ENCODE data around the gene DLEC1. TPM values are rescaled to one million over a fixed set of nuclear protein-coding genes. Genes with fewer than 3 reads are reported as not detected.
"Not testable (repeated sequence)": the region's sequence is repeated elsewhere in the genome, so short reads cannot be mapped to it uniquely, and the experiment has no call there.

The DLEC1 gene
- polyA plus RNA-seq, 4 donors = 0.54 to 1.4 (median 0.85) TPM

DNA sequence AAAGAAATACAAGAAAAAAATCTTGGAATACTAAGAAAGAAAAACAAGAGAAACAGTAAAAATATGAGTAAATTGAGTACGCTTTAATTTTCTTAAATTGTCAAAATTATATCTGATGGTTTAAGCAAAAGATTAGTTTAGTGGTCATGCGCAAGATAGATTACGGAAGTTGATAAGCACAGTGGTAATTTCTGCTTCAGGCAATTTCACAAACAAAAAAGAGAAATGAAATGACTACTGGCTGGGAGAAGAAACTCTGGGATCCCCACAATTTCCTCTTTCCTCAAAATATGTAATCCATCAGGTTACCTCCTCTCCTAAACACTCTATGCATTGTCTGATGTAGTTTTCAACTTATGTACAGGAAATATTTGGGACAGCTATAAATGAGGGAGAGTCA lies 108.4 kb downstream of the DLEC1 start:
- DNase-seq (ENCODE audit: low read depth in 4 of 4, low spot score in 3 of 4) = no peak

DNA sequence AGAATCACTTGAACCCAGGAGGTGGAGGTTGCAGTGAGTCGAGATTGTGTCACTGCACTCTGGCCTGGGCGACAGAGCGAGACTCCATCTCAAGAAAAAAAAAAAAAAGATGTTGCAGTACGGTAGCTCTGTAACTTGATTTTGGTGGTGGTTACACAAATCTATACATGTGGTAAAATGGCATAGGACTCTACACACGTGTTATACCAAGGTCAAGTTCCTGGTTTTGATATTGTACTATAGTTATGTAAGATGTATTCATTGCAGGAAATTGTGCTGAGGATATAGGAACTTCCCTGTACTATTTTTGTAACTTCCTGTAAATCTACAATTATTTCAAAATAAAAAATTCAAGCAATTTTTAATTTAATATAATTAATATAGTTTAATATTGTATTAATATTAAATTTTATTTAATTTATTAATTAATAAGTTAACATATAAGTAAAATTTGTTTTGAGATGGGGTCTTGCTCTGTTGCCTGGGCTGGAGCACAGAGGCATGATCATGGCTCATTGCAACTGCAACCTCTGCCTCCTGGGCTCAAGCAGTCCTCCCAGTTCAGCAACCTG lies 109.4 kb downstream of the DLEC1 start:
- no peak for DNase-seq (ENCODE audit: low read depth in 4 of 4, low spot score in 3 of 4)

DNA sequence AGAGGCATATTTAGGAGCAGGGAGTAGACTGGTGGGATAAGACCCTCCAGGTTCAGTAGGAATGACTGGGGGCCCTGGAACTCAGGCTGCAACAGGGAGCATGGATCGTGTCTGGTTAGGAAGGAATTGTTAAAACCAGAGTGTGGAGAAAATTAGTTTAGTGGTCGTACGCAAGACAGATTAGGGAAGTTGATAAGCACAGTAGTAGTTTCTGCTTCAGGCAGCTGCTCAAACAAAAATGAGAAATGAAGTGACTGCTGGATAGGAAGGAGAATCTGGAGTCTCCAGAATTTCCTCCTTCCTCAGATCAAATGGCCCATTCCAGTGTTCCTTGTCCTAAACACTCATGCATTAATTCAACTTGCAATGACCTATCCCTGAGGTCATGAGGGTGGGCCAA lies 110.7 kb downstream of the DLEC1 start:
- DNase-seq (ENCODE audit: low read depth in 4 of 4, low spot score in 3 of 4) = no peak

DNA sequence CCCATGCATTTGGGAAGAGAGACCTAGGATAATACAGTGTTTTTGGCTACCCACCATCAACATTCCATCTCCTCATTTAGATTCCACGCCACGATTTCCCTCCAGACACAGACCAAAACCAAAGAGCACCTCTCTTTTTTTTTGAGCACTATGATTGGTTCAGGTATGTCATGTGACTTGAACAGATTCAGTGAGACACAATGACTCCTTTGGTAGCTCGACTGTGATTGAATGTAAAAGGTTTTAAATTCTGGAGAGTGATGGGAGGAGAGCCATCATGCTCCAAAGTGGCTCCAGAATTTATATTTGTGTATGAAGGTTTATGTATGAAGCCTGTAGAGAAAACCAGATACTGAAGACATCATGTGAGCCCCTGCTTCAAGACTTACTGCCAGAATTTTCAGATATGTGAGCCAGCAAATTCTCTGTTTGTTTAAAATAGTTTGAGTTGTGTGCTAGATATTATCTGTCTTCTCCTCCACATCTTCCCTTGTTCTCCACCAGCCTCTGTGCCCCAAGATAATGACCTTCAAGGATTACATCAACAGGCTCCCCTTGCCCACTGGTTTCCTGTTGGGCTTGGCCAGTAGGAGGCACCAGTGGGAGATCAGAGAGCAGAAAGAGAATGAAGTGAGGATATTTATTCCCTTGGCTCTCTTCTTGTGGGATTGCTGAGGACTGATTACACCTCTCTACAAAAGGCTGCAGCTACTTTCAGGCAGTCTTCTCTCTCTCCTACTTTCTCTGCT lies 111.9 kb downstream of the DLEC1 start:
- DNase-seq (ENCODE audit: low read depth in 4 of 4, low spot score in 3 of 4) = no peak

DNA sequence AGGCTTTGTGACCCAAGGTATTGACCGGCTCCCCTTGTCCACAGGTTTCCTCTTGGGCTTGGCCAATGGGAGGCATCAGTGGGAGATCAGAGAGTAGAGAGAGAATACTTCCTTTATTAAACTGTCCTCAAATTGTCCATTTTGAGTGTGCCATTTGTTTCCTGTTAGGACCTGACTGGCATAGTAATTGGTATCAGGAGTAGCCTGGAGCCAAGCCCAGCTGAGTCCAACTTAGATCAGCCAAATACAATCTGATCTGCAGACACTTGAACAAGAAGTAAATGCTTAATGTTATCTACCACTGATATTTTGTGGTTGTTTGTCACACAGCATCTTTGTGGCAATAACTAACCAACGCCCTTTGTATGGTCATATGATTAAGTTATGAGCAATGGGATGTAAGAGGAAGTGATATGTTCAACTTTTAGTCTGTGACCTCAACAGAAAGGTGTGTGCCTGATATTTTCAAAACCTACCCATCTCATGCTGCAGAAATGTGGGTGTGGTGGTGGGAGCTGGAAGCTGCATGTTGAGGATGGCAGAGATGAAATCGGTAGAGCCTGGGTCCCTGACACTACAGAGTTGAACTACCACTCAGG lies 112.8 kb downstream of the DLEC1 start:
- no peak for DNase-seq (ENCODE audit: low read depth in 4 of 4, low spot score in 3 of 4)

GRCh38 chr3:38152609-38153008 lies 113.6 kb downstream of the DLEC1 start:
- no peak for DNase-seq (ENCODE audit: low read depth in 4 of 4, low spot score in 3 of 4)

GRCh38 chr3:38153221-38153620 lies 114.2 kb downstream of the DLEC1 start:
- DNase-seq (ENCODE audit: low read depth in 4 of 4, low spot score in 3 of 4) = no peak

- DNase-seq (ENCODE audit: low read depth in 4 of 4, low spot score in 3 of 4) = no peak
Observed at GRCh38 chr3:38154033-38154494, 115.1 kb downstream of the DLEC1 start.

GRCh38 chr3:38154625-38155255 lies 115.7 kb downstream of the DLEC1 start:
- no peak for DNase-seq (ENCODE audit: low read depth in 4 of 4, low spot score in 3 of 4)

- no peak for DNase-seq (ENCODE audit: low read depth in 4 of 4, low spot score in 3 of 4)
Observed at GRCh38 chr3:38155825-38156224, 116.8 kb downstream of the DLEC1 start.

- DNase-seq (ENCODE audit: low read depth in 4 of 4, low spot score in 3 of 4) = no peak
Observed at GRCh38 chr3:38157117-38157516, 118.1 kb downstream of the DLEC1 start.

DNA sequence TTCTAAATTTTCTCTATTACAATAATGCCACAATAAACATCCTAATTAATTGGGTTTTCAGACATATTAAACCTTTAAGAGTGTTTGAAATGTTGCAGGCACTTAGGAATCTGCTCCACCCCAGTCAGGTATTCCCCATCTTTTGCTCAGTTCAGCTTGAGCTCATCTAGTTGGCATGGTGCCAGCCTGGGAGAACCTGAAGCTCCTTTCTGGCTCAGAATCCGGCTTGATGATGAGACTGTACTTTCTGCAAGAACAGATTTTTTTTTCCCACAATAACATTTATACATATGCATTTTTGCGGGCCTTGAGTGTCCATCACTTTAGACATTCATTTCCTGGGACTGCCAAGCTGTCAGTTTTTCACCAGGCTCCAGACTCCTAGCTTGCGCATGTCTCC lies 118.6 kb downstream of the DLEC1 start:
- DNase-seq (ENCODE audit: low read depth in 4 of 4, low spot score in 3 of 4) = no peak

DNA sequence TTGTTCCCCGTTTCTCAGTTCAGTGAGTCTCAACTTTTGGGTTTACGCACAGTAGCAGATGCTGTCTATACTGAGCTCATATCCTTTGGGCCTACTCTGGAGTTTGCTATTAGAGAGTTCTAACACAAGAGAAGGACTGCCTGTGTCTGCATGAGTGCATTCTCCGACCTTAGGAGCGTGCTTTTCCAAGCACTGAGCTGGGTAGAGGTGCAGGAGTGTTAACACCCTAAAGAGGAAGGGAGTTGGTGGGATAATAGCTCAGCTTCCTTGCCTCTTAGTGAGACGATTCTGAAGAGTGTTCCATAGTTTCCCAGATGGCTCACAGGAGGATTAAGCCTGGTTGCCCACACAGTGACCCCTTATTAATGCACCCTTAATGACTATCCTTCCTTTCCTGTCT lies 119.5 kb downstream of the DLEC1 start:
- DNase-seq (ENCODE audit: low read depth in 4 of 4, low spot score in 3 of 4) = no peak

- not testable (repeated sequence) for DNase-seq (ENCODE audit: low read depth in 4 of 4, low spot score in 3 of 4)
Observed at GRCh38 chr3:38160704-38161103, 121.7 kb downstream of the DLEC1 start.

DNA sequence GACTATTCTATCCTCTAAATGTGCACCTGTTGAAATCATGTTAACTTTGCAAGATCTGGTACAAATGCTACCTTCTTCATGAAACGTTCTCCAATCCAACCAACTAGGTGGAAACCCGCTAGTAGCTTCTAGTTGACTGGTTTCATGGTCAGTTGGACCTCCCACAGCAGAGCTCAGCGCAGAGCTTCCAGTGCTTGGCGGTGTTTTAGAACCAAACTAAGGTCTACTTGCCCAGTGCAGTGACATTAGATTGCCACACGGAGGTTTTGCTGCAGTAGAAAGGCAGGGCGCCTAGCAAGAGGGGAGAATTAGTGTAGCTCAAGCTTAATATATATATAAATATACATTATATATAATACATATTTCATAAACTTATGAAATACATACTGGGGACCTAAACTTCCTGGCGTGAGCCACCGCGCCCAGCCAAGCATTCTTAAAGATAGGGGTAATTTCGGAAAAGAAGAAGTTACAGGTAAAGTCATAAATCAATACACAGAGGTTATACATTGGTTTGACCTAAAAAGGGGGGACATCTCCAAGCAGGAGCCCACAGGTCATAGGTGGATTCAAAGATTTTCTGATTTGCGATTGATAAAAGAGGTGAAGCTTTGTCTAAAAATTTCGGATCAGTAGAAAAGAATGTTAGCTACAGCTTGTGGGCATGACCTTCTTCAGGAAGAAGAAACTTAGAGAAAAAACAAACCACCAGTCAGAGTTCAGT lies 124.3 kb downstream of the DLEC1 start:
- no peak for DNase-seq (ENCODE audit: low read depth in 4 of 4, low spot score in 3 of 4)

DNA sequence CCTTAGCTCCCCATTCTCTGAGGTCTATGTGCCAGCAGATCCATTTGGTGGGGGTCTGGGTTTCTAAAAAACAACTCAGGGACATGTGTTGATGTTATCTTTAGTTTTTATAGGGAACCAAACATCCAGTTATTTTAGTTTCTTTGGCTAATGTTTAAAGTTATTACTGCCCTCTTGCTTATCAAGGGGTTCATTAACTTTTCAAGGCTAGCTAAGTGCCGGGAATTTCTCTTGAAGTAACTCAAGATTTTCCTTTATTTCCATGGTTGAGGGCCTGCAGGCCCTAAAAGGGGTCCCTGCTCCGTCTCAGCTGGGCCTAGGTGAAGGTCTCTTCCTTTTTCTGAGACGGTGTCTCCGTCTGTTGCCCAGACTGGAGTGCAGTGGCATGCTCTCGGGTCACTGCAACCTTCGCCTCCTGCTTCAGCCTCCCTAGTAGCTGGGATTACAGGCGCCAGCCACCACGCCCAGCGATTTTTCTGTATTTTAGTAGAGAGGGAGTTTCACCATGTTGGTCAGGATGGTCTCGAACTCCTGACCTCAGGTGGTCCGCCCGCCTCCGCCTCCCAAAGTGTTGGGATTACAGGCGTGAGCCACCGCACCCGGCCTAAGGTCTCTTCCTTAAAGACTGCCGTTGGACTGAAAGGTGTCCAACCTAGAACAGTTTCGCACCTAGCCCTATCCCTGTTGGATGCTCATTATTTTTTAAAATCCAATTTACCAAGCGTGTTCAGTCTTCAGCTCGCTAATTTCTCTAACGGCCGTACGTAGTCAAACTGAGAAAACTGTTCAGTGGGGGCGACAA lies 125.0 kb downstream of the DLEC1 start:
- DNase-seq (ENCODE audit: low read depth in 4 of 4, low spot score in 3 of 4) = no peak

GRCh38 chr3:38164643-38164951 lies 125.6 kb downstream of the DLEC1 start:
- DNase-seq (ENCODE audit: low read depth in 4 of 4, low spot score in 3 of 4) = no peak

- DNase-seq (ENCODE audit: low read depth in 4 of 4, low spot score in 3 of 4) = peak; percentile 98 to 100 (median 99)
Observed at GRCh38 chr3:38164952-38165721, 126.1 kb downstream of the DLEC1 start, which contains the start of gene OXSR1. TSS of gene OXSR1 (plus strand) at chr3:38165537. CDS start at chr3:38165877, 340 bp downstream.

- DNase-seq (ENCODE audit: low read depth in 4 of 4, low spot score in 3 of 4) = peak in 1 of 4 donors; percentile 38
Observed at GRCh38 chr3:38165722-38166387, 126.8 kb downstream of the DLEC1 start.

Data from right renal pelvis (tissue), 4 donors.